Muscle of arm (tissue), 12 donors: ENCODE data around the gene TCL1A. TPM values are rescaled to one million over a fixed set of nuclear protein-coding genes. Genes with fewer than 3 reads are reported as not detected.

Source experiments
- DNase-seq: peaks from one replicate; pipeline ENCODE4 v3.0.0-alpha.2; 2013
- polyA plus RNA-seq, 12 donors: library from polyadenylated mRNA; unstranded; fragments of 120-200 nt; gene quantifications; one replicate each; pipeline ENCODE4 v1.2.1, GENCODE V29; 2013; ENCODE audit not compliant: insufficient read length in 12 of 12

TCL1A gene
- polyA plus RNA-seq, 12 donors, result 0.63 to 10.6 (median 1.1) TPM; not detected in 2

GRCh38 chr14:95707327-95707726, 6.6 kb downstream of the TCL1A start:
- DNase-seq, result no peak

- no peak for DNase-seq
These were observed 8.4 kb downstream of the TCL1A start for GRCh38 chr14:95705518-95705917.

GRCh38 chr14:95703805-95704204, 10.1 kb downstream of the TCL1A start:
- no peak for DNase-seq

GRCh38 chr14:95703341-95703740, 10.6 kb downstream of the TCL1A start:
- DNase-seq, result no peak

GRCh38 chr14:95701846-95702221, 12.1 kb downstream of the TCL1A start:
- DNase-seq, result peak; percentile 6

GRCh38 chr14:95700221-95700976, 13.5 kb downstream of the TCL1A start:
- no peak for DNase-seq

GRCh38 chr14:95699412-95699811, 14.5 kb downstream of the TCL1A start:
- DNase-seq, result no peak

GRCh38 chr14:95698287-95698686, 15.6 kb downstream of the TCL1A start:
- DNase-seq, result no peak

- DNase-seq, result no peak
These were observed 16.2 kb downstream of the TCL1A start for GRCh38 chr14:95697764-95698163.

- no peak for DNase-seq
These were observed 17.2 kb downstream of the TCL1A start for GRCh38 chr14:95696741-95697140.

GRCh38 chr14:95695913-95696312, 18.0 kb downstream of the TCL1A start:
- DNase-seq, result no peak

- DNase-seq, result no peak
These were observed 18.9 kb downstream of the TCL1A start for GRCh38 chr14:95695051-95695450.

- no peak for DNase-seq
These were observed 21.8 kb downstream of the TCL1A start for GRCh38 chr14:95692109-95692508.

GRCh38 chr14:95691591-95691990, 22.3 kb downstream of the TCL1A start:
- no peak for DNase-seq

- no peak for DNase-seq
These were observed 23.1 kb downstream of the TCL1A start for GRCh38 chr14:95690815-95691214.

GRCh38 chr14:95689441-95689840, 24.5 kb downstream of the TCL1A start:
- DNase-seq, result no peak

- DNase-seq, result no peak
These were observed 27.0 kb downstream of the TCL1A start for GRCh38 chr14:95686935-95687334.

GRCh38 chr14:95685978-95686922, 27.7 kb downstream of the TCL1A start, which contains the start of gene TCL1B:
Gene TCL1B (plus strand): TSS chr14:95686426. CDS start chr14:95686468, 42 bp downstream.
- DNase-seq, result no peak

- DNase-seq, result no peak
These were observed 30.1 kb downstream of the TCL1A start for GRCh38 chr14:95683793-95684192.

- no peak for DNase-seq
These were observed 32.8 kb downstream of the TCL1A start for GRCh38 chr14:95681153-95681552.

GRCh38 chr14:95679998-95680735, 33.8 kb downstream of the TCL1A start:
- DNase-seq, result no peak
